ENCODE data around the gene SYNPO2L. TPM values are rescaled to one million over a fixed set of nuclear protein-coding genes. Genes with fewer than 3 reads are reported as not detected.
"Not testable (repeated sequence)": the region's sequence is repeated elsewhere in the genome, so short reads cannot be mapped to it uniquely, and the experiment has no call there.

The SYNPO2L gene
- polyA plus RNA-seq, 1 experiment, result 0.05 TPM

DNA sequence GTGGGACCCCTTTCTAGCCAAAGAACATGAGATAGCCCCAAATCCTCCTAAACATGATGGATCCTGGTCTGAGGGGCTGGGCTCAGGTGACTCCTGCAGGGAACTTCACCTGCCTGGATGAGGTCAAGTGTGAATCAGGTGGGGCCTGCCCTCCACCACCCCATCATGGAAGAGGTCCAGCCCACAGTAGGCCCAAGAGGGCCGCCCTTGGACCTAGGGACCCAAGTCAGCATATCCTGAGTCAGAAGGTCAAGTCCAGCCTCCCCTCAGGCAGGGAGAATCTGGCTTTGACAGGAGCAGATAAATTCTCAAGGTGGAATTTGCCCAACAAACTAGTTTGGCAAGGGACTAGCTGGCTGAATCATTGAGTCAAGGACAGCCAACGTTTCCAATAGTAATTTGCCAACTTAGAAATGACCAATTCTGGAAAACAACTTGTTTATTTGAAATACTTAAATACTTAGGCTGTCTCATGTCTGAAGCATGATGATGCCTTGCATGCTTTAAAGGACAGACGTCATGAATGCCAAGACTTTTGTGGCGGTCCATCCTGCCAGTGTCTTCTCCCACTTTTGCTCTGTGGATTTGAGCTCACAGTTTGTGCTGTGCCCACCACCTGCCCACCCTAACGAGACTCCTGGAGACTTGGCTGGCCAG, 10.5 kb upstream of the SYNPO2L start:
- H3K27ac ChIP-seq (ENCODE audit: low read depth, low read length); H3K27me3 ChIP-seq (ENCODE audit: control insufficient read depth, insufficient read depth, low read length); POLR2A ChIA-PET; CTCF ChIA-PET; H3K9me3 ChIP-seq (ENCODE audit: control insufficient read depth, insufficient read depth, low read length); H3K4me3 ChIP-seq (ENCODE audit: low read depth, low read length): not testable (repeated sequence)
- DNase-seq (ENCODE audit: low read depth, low spot score), result peak; percentile 10

DNA sequence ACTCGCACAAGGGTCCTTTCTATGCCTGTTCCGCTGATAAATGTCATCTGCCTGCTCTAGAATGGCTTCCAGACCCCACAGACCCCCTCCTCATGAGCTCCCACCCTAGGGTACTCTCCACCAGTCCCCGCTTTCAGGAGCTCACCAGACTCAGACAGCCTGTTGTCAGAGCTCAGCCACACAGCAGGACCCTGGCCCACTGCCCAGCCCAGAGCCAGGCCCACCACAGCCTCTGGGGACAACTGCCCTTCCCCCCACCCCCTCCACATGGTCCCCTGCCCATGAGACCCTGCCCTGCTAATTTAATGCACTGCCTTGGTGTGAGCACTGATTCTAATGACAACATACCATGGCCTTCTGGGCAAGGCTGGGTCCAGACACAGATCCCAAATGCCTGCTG, 9.8 kb upstream of the SYNPO2L start:
- H3K27ac ChIP-seq (ENCODE audit: low read depth, low read length); CTCF ChIA-PET; H3K9me3 ChIP-seq (ENCODE audit: control insufficient read depth, insufficient read depth, low read length); H3K4me3 ChIP-seq (ENCODE audit: low read depth, low read length); DNase-seq (ENCODE audit: low read depth, low spot score); POLR2A ChIA-PET; H3K27me3 ChIP-seq (ENCODE audit: control insufficient read depth, insufficient read depth, low read length): not testable (repeated sequence)

DNA sequence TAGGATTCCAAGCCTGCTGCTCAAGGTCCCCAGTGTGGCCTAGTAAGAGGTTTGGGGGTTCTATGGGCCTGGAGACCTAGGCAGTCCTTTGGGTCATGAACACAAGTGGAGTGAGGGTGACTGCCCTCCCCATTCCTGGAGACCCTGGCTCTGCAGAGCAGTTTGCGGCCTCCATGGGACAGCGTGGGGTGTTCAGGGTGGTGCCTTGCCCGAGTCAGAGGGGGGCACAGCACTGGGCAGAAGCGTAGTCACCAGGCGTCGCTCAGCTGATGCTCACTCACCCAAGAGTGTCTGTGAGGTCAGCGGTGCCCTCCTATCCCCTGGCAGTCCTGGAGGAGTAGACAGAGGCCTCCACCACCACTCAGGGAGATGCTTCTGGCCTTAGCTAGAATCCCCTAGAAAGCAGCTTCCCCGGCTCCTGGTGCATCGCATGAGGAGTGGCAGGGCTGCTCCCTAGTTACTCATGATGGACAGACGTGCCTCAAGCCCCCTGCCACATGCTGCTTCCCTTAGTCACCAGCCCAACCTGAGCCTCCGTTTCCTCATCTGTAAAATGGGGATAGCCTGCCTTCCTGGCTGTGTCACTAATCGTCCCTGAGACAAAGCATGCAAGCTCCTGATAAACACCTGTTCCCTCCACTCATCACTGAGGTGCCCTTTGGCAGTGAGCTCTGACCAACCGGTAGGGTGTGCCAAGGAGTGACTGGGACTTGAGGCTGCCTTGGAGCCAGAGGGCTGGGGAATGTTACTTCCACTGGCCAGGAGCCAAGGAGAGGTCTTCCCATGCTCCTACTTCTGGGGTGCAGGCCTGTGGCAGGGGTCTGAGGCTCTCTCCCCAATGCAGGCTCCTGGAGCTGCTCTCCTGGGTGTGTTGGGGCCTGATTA, 8.6 kb upstream of the SYNPO2L start:
- POLR2A ChIA-PET, result not testable (repeated sequence)

DNA sequence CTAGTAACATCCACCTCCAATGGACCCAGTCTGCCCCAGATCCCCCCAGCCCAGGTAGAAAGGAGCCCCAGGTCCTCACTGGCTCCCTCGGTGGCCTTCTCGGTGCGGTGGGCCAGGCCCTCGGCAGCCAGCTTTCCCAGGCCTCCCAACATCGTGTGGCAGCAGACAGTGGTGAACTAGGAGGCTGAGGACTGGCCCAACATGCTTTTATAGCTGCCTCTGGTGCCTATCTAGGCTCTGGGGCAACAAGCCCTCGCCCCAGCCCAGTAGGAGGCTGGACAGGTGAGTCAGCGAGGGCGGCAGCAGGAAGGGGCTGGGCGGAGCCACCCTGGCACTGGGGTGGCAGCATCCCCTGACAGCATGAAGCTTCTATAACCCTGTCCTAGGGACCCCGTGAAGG, 7.8 kb upstream of the SYNPO2L start:
- CTCF ChIA-PET; H3K4me3 ChIP-seq (ENCODE audit: low read depth, low read length); H3K9me3 ChIP-seq (ENCODE audit: control insufficient read depth, insufficient read depth, low read length); DNase-seq (ENCODE audit: low read depth, low spot score); POLR2A ChIA-PET; H3K27me3 ChIP-seq (ENCODE audit: control insufficient read depth, insufficient read depth, low read length); H3K27ac ChIP-seq (ENCODE audit: low read depth, low read length): not testable (repeated sequence)

More for the DNA sequence above, 8.6 kb upstream of the SYNPO2L start:
- not testable (repeated sequence) for DNase-seq (ENCODE audit: low read depth, low spot score); H3K27me3 ChIP-seq (ENCODE audit: control insufficient read depth, insufficient read depth, low read length); H3K9me3 ChIP-seq (ENCODE audit: control insufficient read depth, insufficient read depth, low read length); H3K27ac ChIP-seq (ENCODE audit: low read depth, low read length); H3K4me3 ChIP-seq (ENCODE audit: low read depth, low read length)
- CTCF ChIA-PET, result interaction anchor here (0.7 kb wide), 1 partner anchor 21 kb away, joined by 3 read pairs; no protein-coding TSS in a partner anchor

DNA sequence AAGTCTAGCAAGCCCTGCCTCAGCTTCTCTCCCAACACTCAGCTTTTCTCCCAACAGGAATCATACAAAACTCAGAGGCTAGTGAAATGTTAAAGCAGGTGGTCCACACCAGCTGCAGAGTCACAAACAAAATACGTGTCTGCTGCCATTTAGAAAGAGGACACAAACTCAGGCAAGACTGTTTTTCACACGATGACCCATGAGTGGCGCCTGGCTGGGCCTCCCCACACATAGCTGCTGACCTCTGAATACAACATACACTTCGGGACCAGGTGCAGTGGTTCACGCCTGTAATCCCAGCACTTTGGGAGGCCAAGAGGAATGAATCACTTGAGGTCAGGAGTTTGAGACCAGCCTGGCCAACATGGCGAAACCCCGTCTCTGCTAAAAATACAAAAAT, 6.9 kb upstream of the SYNPO2L start:
- H3K4me3 ChIP-seq (ENCODE audit: low read depth, low read length); CTCF ChIA-PET; POLR2A ChIA-PET; H3K27me3 ChIP-seq (ENCODE audit: control insufficient read depth, insufficient read depth, low read length); H3K27ac ChIP-seq (ENCODE audit: low read depth, low read length); DNase-seq (ENCODE audit: low read depth, low spot score); H3K9me3 ChIP-seq (ENCODE audit: control insufficient read depth, insufficient read depth, low read length): not testable (repeated sequence)

DNA sequence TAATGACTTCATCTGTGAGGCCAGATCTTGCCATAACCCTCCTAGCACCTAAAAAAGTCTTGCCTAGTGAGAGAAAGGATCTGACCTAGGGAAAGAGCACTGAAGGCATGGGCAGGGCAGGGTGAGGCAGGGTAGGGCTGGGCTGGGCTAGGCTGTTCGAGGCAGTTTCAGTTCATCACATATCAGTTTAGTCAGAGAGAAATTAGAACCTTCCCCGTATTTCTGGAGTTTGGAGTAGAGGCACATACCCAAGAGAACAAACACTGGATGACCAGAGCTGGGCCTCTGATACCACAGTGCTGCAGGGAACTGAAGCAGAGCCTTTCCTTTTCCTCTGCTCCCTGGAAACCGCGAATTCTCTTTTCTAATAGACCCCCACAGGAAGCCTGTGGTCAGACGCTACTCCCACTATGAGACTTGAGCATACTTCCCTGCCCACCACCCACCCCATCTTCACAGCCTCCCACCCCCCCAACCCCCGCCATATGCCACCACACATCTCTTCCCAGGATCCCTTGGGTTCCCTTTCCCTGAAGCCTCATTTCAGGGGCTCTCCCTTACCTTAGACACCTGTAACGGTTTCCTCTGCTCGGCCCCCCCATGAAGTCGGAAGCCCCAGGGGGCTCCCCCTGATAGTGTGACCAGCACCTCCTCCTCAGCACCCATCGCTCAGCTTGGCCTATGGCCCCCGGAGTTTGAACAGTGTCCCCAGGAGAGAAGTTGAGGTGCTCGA, 406 bp downstream of the SYNPO2L start:
- DNase-seq (ENCODE audit: low read depth, low spot score), result no peak
- H3K4me3 ChIP-seq (ENCODE audit: low read depth, low read length), result no peak overlapping the region
- CTCF ChIA-PET, result interaction anchor here (0.6 kb wide), 1 partner anchor 11 kb away, joined by 4 read pairs; no protein-coding TSS in a partner anchor

DNA sequence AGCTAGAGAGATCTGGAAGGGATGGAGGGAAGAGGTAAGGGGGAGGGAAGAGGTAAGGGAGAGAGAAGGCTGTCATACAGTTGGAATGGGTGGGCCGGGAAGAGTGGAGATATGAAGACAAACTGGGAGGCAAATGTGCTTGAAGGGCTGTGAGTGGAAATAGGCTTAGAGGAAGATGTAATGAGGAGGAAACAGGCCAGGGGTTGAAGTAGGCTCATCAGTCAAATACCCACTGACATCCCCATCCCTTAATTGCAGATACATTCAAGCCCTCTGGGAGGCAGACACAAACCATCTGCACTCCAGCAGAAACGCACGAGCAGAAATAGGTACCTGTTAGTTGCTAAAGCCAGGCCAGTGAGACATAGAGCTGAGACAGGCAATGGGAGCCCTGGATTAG, 2.1 kb downstream of the SYNPO2L start:
- Histone ChIP-seq H3K9me3 (ENCODE audit: control insufficient read depth, insufficient read depth, low read length) (no peaks in the 10 kb centered on the region), H3K27ac (ENCODE audit: low read depth, low read length) (no peak overlapping the region), H3K4me3 (ENCODE audit: low read depth, low read length) (no peak overlapping the region), H3K27me3 (ENCODE audit: control insufficient read depth, insufficient read depth, low read length) (no peaks in the 10 kb centered on the region)
- TF ChIP-seq, protein P1, sequence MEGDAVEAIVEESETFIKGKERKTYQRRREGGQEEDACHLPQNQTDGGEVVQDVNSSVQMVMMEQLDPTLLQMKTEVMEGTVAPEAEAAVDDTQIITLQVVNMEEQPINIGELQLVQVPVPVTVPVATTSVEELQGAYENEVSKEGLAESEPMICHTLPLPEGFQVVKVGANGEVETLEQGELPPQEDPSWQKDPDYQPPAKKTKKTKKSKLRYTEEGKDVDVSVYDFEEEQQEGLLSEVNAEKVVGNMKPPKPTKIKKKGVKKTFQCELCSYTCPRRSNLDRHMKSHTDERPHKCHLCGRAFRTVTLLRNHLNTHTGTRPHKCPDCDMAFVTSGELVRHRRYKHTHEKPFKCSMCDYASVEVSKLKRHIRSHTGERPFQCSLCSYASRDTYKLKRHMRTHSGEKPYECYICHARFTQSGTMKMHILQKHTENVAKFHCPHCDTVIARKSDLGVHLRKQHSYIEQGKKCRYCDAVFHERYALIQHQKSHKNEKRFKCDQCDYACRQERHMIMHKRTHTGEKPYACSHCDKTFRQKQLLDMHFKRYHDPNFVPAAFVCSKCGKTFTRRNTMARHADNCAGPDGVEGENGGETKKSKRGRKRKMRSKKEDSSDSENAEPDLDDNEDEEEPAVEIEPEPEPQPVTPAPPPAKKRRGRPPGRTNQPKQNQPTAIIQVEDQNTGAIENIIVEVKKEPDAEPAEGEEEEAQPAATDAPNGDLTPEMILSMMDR (IDR thresholded peaks at IDR 0.05; ENCODE audit: low read depth, low read length), result peak; percentile 28
- DNase-seq (ENCODE audit: low read depth, low spot score), result no peak
- ChIA-PET CTCF (interaction anchor here (1.0 to 1.1 kb wide), 2 partner anchors 9 to 124 kb away, joined by 3 to 4 read pairs; no protein-coding TSS in a partner anchor), POLR2A (no interaction called here)

More for the DNA sequence above, 406 bp downstream of the SYNPO2L start:
- POLR2A ChIA-PET, result no interaction called here
- Histone ChIP-seq H3K27ac (ENCODE audit: low read depth, low read length) (no peak overlapping the region), H3K27me3 (ENCODE audit: control insufficient read depth, insufficient read depth, low read length) (no peaks in the 10 kb centered on the region), H3K9me3 (ENCODE audit: control insufficient read depth, insufficient read depth, low read length) (no peaks in the 10 kb centered on the region)
- TF ChIP-seq, protein P1 (IDR thresholded peaks at IDR 0.05; ENCODE audit: low read depth, low read length), result no peak
